CD14-positive monocyte (primary cell): ENCODE measurements around the gene PCSK4. TPM values are rescaled to one million over a fixed set of nuclear protein-coding genes. Genes with fewer than 3 reads are reported as not detected.

Experiments used
- DNase-seq, 3 donors: peaks; one replicate each; pipeline ENCODE4 v3.0.0-alpha.2; 2011 to 2022
- H2AFZ ChIP-seq: 2 replicates; pipeline ENCODE4 v1.6.0; 2012; ENCODE audit warnings: mild to moderate bottlenecking, low read depth, low read length, inconsistent platforms; ENCODE audit not compliant: insufficient read depth, poor library complexity, severe bottlenecking
- H3K27ac ChIP-seq, 2 donors: 1 replicate in 1 of 2; 2 replicates in 1 of 2; pipeline ENCODE4 v1.5.1; 2012 to 2013; ENCODE audit warnings: low read length in 2 of 2, control low read depth in 1 of 2, inconsistent platforms in 1 of 2, low read depth in 1 of 2, mild to moderate bottlenecking in 1 of 2
- H3K27me3 ChIP-seq, 2 donors: one replicate each; pipeline versions ENCODE4 v1.6.0 to v1.6.1; 2011 to 2013; ENCODE audit warnings: low read length in 2 of 2; ENCODE audit not compliant: control insufficient read depth in 2 of 2, insufficient read depth in 2 of 2
- H3K36me3 ChIP-seq, 2 donors: replicated peaks in 1 of 2; 1 replicate in 1 of 2; 2 replicates in 1 of 2; pipeline versions ENCODE4 v1.5.1 to v1.6.1; 2012 to 2013; ENCODE audit warnings: low read length in 2 of 2, control low read depth in 1 of 2, inconsistent platforms in 1 of 2, mild to moderate bottlenecking in 1 of 2; ENCODE audit not compliant: insufficient read depth in 2 of 2, control insufficient read depth in 1 of 2
- H3K4me1 ChIP-seq, 2 donors: 1 replicate in 1 of 2; 2 replicates in 1 of 2; pipeline versions ENCODE4 v1.5.1 to v1.6.1; 2012 to 2013; ENCODE audit warnings: low read length in 2 of 2, control low read depth in 1 of 2, inconsistent platforms in 1 of 2, mild to moderate bottlenecking in 1 of 2, moderate library complexity in 1 of 2; ENCODE audit not compliant: insufficient read depth in 2 of 2, control insufficient read depth in 1 of 2
- H3K4me2 ChIP-seq: replicated peaks from 2 replicates; pipeline ENCODE3; 2012; ENCODE audit warnings: low read length, moderate library complexity, mild to moderate bottlenecking; ENCODE audit not compliant: poor library complexity, severe bottlenecking; ENCODE audit errors: extremely low read depth
- H3K4me3 ChIP-seq, 3 experiments: fragments of 200-600 bp in 1 of 3; sonication (generic) in 1 of 3; replicated peaks in 1 of 3; 1 replicate in 2 of 3; 2 replicates in 1 of 3; pipeline ENCODE4 v1.5.1; 2011 to 2013; ENCODE audit warnings: low read length in 3 of 3, mild to moderate bottlenecking in 3 of 3, control low read depth in 2 of 3, low read depth in 2 of 3, inconsistent platforms in 1 of 3, moderate library complexity in 1 of 3
- H3K79me2 ChIP-seq: 2 replicates; pipeline ENCODE4 v1.6.0; 2012; ENCODE audit warnings: mild to moderate bottlenecking, control low read depth, inconsistent platforms, low read length, moderate library complexity; ENCODE audit not compliant: insufficient read depth
- H3K9ac ChIP-seq: 2 replicates; pipeline ENCODE4 v1.6.0; 2017; ENCODE audit warnings: low read length, mild to moderate bottlenecking; ENCODE audit not compliant: insufficient read depth, poor library complexity, severe bottlenecking
- H3K9me3 ChIP-seq, 2 donors: replicated peaks in 1 of 2; 1 replicate in 1 of 2; 2 replicates in 1 of 2; pipeline versions ENCODE4 v1.5.1 to v1.6.1; 2012 to 2013; ENCODE audit warnings: low read length in 2 of 2, control low read depth in 1 of 2; ENCODE audit not compliant: control insufficient read depth in 1 of 2, insufficient read depth in 1 of 2
- H4K20me1 ChIP-seq: 2 replicates; pipeline ENCODE4 v1.6.0; 2012; ENCODE audit warnings: mild to moderate bottlenecking, low read length, control low read depth, moderate library complexity; ENCODE audit not compliant: insufficient read depth
- H3K27ac Mint-ChIP-seq, 7 donors: one replicate each; pipeline ENCODE4 v1.8.0; 2020; ENCODE audit warnings: mild to moderate bottlenecking in 7 of 7, mixed read lengths in 7 of 7, moderate library complexity in 6 of 7, inconsistent platforms in 2 of 7
- H3K27me3 Mint-ChIP-seq, 3 donors: one replicate each; pipeline ENCODE4 v1.8.0; 2021 to 2022; ENCODE audit warnings: low read depth in 3 of 3, mild to moderate bottlenecking in 3 of 3, mixed read lengths in 3 of 3, moderate library complexity in 3 of 3, inconsistent platforms in 1 of 3
- H3K36me3 Mint-ChIP-seq, 2 donors: one replicate each; pipeline ENCODE4 v1.8.0; 2020; ENCODE audit warnings: mixed read lengths in 2 of 2, inconsistent platforms in 1 of 2, mild to moderate bottlenecking in 1 of 2
- H3K4me1 Mint-ChIP-seq: one replicate; pipeline ENCODE4 v1.8.0; 2020; ENCODE audit warnings: mild to moderate bottlenecking, mixed read lengths
- H3K4me3 Mint-ChIP-seq, 2 donors: one replicate each; pipeline ENCODE4 v1.8.0; 2020; ENCODE audit warnings: mild to moderate bottlenecking in 2 of 2, mixed read lengths in 2 of 2, moderate library complexity in 1 of 2
- H3K9me3 Mint-ChIP-seq, 7 donors: one replicate each; pipeline ENCODE4 v1.8.0; 2020 to 2022; ENCODE audit warnings: mixed read lengths in 7 of 7, mild to moderate bottlenecking in 6 of 7, moderate library complexity in 6 of 7, inconsistent platforms in 2 of 7
- CTCF ChIP-seq: fragments of 200-600 bp; IDR thresholded peaks from one replicate; pipeline ENCODE4 v1.8.0; 2022; ENCODE audit warnings: antibody characterized with exemption, mild to moderate bottlenecking
- WGBS: methylation state at CpG from one replicate; pipeline ENCODE4 v1.1.5; 2013; ENCODE audit warnings: missing lambda C conversion rate; ENCODE audit not compliant: insufficient coverage; 5-methylcytosine and 5-hydroxymethylcytosine counted together
- intact Hi-C, 2 donors: fragments of 100-400 bp; cut with micrococcal nuclease; formaldehyde crosslinking; loops; one replicate each; pipeline versions ENCODE4 v1.15.0 to v1.15.1; 2023
- polyA plus RNA-seq, 3 donors: library from polyadenylated mRNA; depleted of rRNA in 1 of 3; unstranded in 2 of 3; stranded (reverse) in 1 of 3; fragments of 300-500 nt in 2 of 3; fragments of >200 nt in 1 of 3; fragmentation: Illumina TruSeq in 2 of 3; gene quantifications; 1 replicate in 2 of 3; 2 replicates in 1 of 3; pipeline ENCODE4 v1.2.3, GENCODE V29; 2012 to 2021

PCSK4 gene
- polyA plus RNA-seq, 3 donors: 0.34 to 1.0 TPM; not detected in 1

- intact Hi-C loops: no loop called here
- H3K4me1 ChIP-seq: peaks cover 15% of the 10 kb centered on the region in 2 donors
- peaks cover 6% of the 10 kb centered on the region for H4K20me1 ChIP-seq
- H3K27ac Mint-ChIP-seq: no peak overlapping the region
- peaks cover 6 to 36% of the 10 kb centered on the region in 2 donors for H3K9me3 ChIP-seq
- H3K9ac ChIP-seq: no peak overlapping the region
- H2AFZ ChIP-seq: no peak overlapping the region
- peaks cover 5 to 13% of the 10 kb centered on the region in 2 donors for H3K36me3 Mint-ChIP-seq
- peaks cover 46 to 96% of the 10 kb centered on the region in 2 donors for H3K27me3 ChIP-seq
- H3K4me3 Mint-ChIP-seq: peak overlapping the region in 1 of 2 donors; percentile 73
- H3K36me3 ChIP-seq: no peaks in the 10 kb centered on the region
- WGBS: 61% methylated on average over 18 of the region's 33 CpGs
- no peak overlapping the region for H3K4me2 ChIP-seq
- peak in 1 of 3 donors; percentile 33 for DNase-seq
- H3K27me3 Mint-ChIP-seq: peaks cover 82 to 99% (median 93%) of the 10 kb centered on the region in 3 donors
- H3K9me3 Mint-ChIP-seq: peaks cover 7 to 30% (median 13%) of the 10 kb centered on the region in 7 donors
- no peak for TF ChIP-seq CTCF
- no peak overlapping the region for H3K4me3 ChIP-seq
- no peak overlapping the region for H3K27ac ChIP-seq
- peaks cover 9% of the 10 kb centered on the region for H3K4me1 Mint-ChIP-seq
- no peaks in the 10 kb centered on the region for H3K79me2 ChIP-seq
Observed at GRCh38 chr19:1453525-1454364, 36.4 kb downstream of the PCSK4 start.

- TF ChIP-seq CTCF: no peak
- Histone ChIP-seq H3K36me3 (no peaks in the 10 kb centered on the region), H3K27ac (no peak overlapping the region), H3K4me2 (no peak overlapping the region), H2AFZ (no peak overlapping the region), H3K27me3 (peaks cover 45 to 95% of the 10 kb centered on the region in 2 donors), H3K9ac (no peak overlapping the region), H4K20me1 (peaks cover 7% of the 10 kb centered on the region), H3K4me1 (peaks cover 15% of the 10 kb centered on the region in 2 donors), H3K4me3 (no peak overlapping the region), H3K9me3 (peaks cover 6 to 33% of the 10 kb centered on the region in 2 donors), H3K79me2 (no peaks in the 10 kb centered on the region)
- Mint-ChIP-seq H3K27ac (no peak overlapping the region), H3K36me3 (peaks cover 5 to 12% of the 10 kb centered on the region in 2 donors), H3K27me3 (peaks cover 84 to 99% (median 93%) of the 10 kb centered on the region in 3 donors), H3K4me1 (peaks cover 9% of the 10 kb centered on the region), H3K4me3 (peak overlapping the region in 1 of 2 donors; percentile 57), H3K9me3 (peaks cover 7 to 38% (median 16%) of the 10 kb centered on the region in 7 donors)
- DNase-seq: no peak
- WGBS: 79% methylated on average over 20 of the region's 30 CpGs
- intact Hi-C loops: no loop called here
Observed at GRCh38 chr19:1452802-1453524, 37.2 kb downstream of the PCSK4 start.
